TTC549 (cell line): ENCODE measurements around the gene DGCR2.
"Not testable (repeated sequence)": the region's sequence is repeated elsewhere in the genome, so short reads cannot be mapped to it uniquely, and the experiment has no call there.

Source experiments
- FAIRE-seq: peaks from 2 replicates; lab custom pipeline; 2012; peaks lifted over from hg19 to GRCh38; lab: Jason Lieb, UNC

DGCR2 gene

GRCh38 chr22:19040391-19040861 lies 81.8 kb downstream of the DGCR2 start:
- FAIRE-seq: no peak

- no peak for FAIRE-seq
These were observed 82.4 kb downstream of the DGCR2 start for GRCh38 chr22:19039796-19040280.

GRCh38 chr22:19039448-19039780 lies 82.8 kb downstream of the DGCR2 start:
- no peak for FAIRE-seq

- no peak for FAIRE-seq
These were observed 83.3 kb downstream of the DGCR2 start for GRCh38 chr22:19038728-19039447.

- FAIRE-seq: no peak
These were observed 84.1 kb downstream of the DGCR2 start for GRCh38 chr22:19038164-19038546.

GRCh38 chr22:19037282-19038163 lies 84.7 kb downstream of the DGCR2 start:
- no peak for FAIRE-seq

- no peak for FAIRE-seq
These were observed 85.5 kb downstream of the DGCR2 start for GRCh38 chr22:19036523-19037273.

GRCh38 chr22:19036229-19036522 lies 86.0 kb downstream of the DGCR2 start:
- no peak for FAIRE-seq

- FAIRE-seq: no peak
These were observed 86.6 kb downstream of the DGCR2 start for GRCh38 chr22:19035474-19036228.

GRCh38 chr22:19035126-19035473 lies 87.1 kb downstream of the DGCR2 start:
- not testable (repeated sequence) for FAIRE-seq

GRCh38 chr22:19034724-19035120 lies 87.5 kb downstream of the DGCR2 start:
- not testable (repeated sequence) for FAIRE-seq

- FAIRE-seq: not testable (repeated sequence)
These were observed 88.0 kb downstream of the DGCR2 start for GRCh38 chr22:19034031-19034723.

- not testable (repeated sequence) for FAIRE-seq
These were observed 88.7 kb downstream of the DGCR2 start for GRCh38 chr22:19033568-19033905.

- not testable (repeated sequence) for FAIRE-seq
These were observed 89.2 kb downstream of the DGCR2 start for GRCh38 chr22:19032898-19033567.

GRCh38 chr22:19032156-19032785 lies 89.9 kb downstream of the DGCR2 start:
- FAIRE-seq: not testable (repeated sequence)

GRCh38 chr22:19030889-19031252 lies 91.3 kb downstream of the DGCR2 start:
- FAIRE-seq: not testable (repeated sequence)

GRCh38 chr22:19030226-19030888 lies 91.9 kb downstream of the DGCR2 start:
- not testable (repeated sequence) for FAIRE-seq

GRCh38 chr22:19029113-19030103 lies 92.8 kb downstream of the DGCR2 start:
- not testable (repeated sequence) for FAIRE-seq

- not testable (repeated sequence) for FAIRE-seq
These were observed 94.2 kb downstream of the DGCR2 start for GRCh38 chr22:19028060-19028455.
